BJ (cell line): Measurements from ENCODE around the gene SLCO3A1. TPM values are rescaled to one million over a fixed set of nuclear protein-coding genes. Genes with fewer than 3 reads are reported as not detected.
A peak's percentile ranks its signal among the peaks of the same experiment; 100 is the strongest.

Experiments used
- CTCF ChIA-PET: fragments of 350-600 bp; formaldehyde crosslinking; extraction: SDS; loops from one replicate; lab custom pipeline; 2021; ENCODE audit warnings: antibody characterized with exemption, inconsistent platforms; lab: Yijun Ruan, JAX
- POLR2A ChIA-PET: fragments of 300-600 bp; sonication (Branson Sonifier 250); formaldehyde crosslinking; extraction: SDS; loops from one replicate; lab custom pipeline; 2021; ENCODE audit warnings: antibody characterized with exemption; lab: Charles Lee
- DNase-seq: peaks from one replicate; pipeline ENCODE4 v3.0.0-alpha.2; 2011; ENCODE audit warnings: low read depth
- H3K27me3 ChIP-seq: 2 replicates; pipeline ENCODE4 v1.6.0; 2011; ENCODE audit warnings: low read length; ENCODE audit not compliant: control insufficient read depth, insufficient read depth
- H3K36me3 ChIP-seq: 2 replicates; pipeline ENCODE4 v1.5.1; 2011; ENCODE audit warnings: low read length; ENCODE audit not compliant: control insufficient read depth, insufficient read depth
- H3K4me3 ChIP-seq: 2 replicates; pipeline ENCODE4 v1.5.1; 2011; ENCODE audit warnings: low read depth, mild to moderate bottlenecking, control low read depth, low read length
- CTCF ChIP-seq: IDR thresholded peaks from 2 replicates; pipeline ENCODE4 v1.5.1; 2011; ENCODE audit warnings: low read depth, mild to moderate bottlenecking, control low read depth, inconsistent platforms, low read length, moderate library complexity; ENCODE audit not compliant: insufficient read depth
- polyA plus RNA-seq: library from polyadenylated mRNA; depleted of rRNA; stranded (reverse); fragments of >200 nt; gene quantifications from 2 replicates; pipeline ENCODE4 v1.2.3, GENCODE V29; 2011

SLCO3A1 gene
- polyA plus RNA-seq, 1 experiment: 7.8 TPM

GRCh38 chr15:91981821-91982800, 128.6 kb downstream of the SLCO3A1 start:
- POLR2A ChIA-PET: no interaction called here
- TF ChIP-seq CTCF: peak; percentile 34; the same call in 1 of the 2 replicates
- H3K27me3 ChIP-seq: no peaks in the 10 kb centered on the region
- no peak overlapping the region for H3K4me3 ChIP-seq
- H3K36me3 ChIP-seq: no peaks in the 10 kb centered on the region
- CTCF ChIA-PET: interaction anchor here (0.9 to 2.3 kb wide), 6 partner anchors 12 to 684 kb away, joined by 3 to 6 read pairs (median 4); partner anchors contain the start of gene SLCO3A1
- no peak for DNase-seq

DNA sequence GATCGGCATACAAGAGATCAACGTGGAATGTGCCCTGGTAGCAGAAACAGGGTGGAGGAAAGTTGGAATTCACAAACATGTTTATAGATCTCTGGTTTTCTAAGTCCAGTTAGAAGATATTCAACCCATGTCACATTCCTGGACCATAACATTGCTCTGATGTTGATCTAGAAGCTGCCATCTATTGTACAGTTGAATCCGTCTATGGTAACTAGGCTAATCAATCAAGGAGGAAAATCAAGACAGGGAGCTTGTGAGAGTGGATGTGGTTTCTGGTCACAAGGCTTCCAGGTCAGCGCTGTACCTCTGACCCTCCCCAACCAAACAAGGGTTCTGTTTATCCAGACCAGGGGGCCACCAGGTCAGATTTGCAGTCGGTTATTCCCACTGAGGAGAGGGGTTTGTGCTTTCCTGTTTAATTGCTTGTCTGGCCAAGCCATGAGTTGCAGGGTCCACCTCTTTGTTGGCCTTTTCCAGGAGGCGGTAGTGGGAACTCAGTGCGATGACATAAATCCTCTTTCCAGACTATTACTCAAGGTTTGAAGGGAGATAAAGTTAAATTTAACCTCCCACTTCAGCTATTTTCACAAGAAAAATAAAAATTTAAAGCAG, 130.3 kb downstream of the SLCO3A1 start:
- CTCF ChIA-PET: interaction anchor here (2.3 kb wide), 1 partner anchor 135 kb away, joined by 6 read pairs; no protein-coding TSS in a partner anchor
- no peak for DNase-seq
- POLR2A ChIA-PET: no interaction called here

DNA sequence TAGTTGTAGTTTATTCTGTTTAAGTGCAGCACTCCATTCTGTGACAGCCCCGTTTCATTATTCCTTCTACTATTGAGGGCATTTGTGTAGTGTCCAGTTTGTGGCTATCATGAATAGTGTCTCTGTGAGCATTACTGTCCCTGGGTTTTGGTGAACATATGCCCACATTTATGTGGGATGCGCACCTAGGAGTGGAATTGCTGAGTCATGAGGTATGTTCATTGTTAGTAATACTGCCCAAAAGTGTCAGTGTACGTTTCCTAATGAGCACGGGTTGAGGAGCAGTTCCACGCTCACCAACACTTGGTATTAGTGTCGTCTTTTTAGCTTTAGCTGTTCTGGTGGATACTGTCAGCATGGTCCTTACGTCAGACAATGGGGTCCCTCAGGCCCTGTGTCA, 131.8 kb downstream of the SLCO3A1 start:
- no peak overlapping the region for H3K4me3 ChIP-seq
- no peak for TF ChIP-seq CTCF
- no peak for DNase-seq
- POLR2A ChIA-PET: no interaction called here
- H3K36me3 ChIP-seq: no peaks in the 10 kb centered on the region
- CTCF ChIA-PET: no interaction called here
- no peaks in the 10 kb centered on the region for H3K27me3 ChIP-seq

More for the DNA sequence above, 130.3 kb downstream of the SLCO3A1 start:
- TF ChIP-seq CTCF: no peak
- Histone ChIP-seq H3K27me3 (no peaks in the 10 kb centered on the region), H3K4me3 (no peak overlapping the region), H3K36me3 (no peaks in the 10 kb centered on the region)

GRCh38 chr15:91988071-91988470, 134.6 kb downstream of the SLCO3A1 start:
- Histone ChIP-seq H3K4me3 (no peak overlapping the region), H3K27me3 (no peaks in the 10 kb centered on the region), H3K36me3 (no peaks in the 10 kb centered on the region)
- DNase-seq: no peak
- no peak for TF ChIP-seq CTCF
- POLR2A ChIA-PET: no interaction called here
- CTCF ChIA-PET: no interaction called here

GRCh38 chr15:91988655-91989054, 135.1 kb downstream of the SLCO3A1 start:
- no peaks in the 10 kb centered on the region for H3K27me3 ChIP-seq
- no peak for DNase-seq
- H3K4me3 ChIP-seq: no peak overlapping the region
- ChIA-PET POLR2A (no interaction called here), CTCF (no interaction called here)
- H3K36me3 ChIP-seq: no peaks in the 10 kb centered on the region
- TF ChIP-seq CTCF: no peak
